HT-29 (cell line): ENCODE data around the gene G6PC3. TPM values are rescaled to one million over a fixed set of nuclear protein-coding genes. Genes with fewer than 3 reads are reported as not detected.
"Not testable (repeated sequence)": the region's sequence is repeated elsewhere in the genome, so short reads cannot be mapped to it uniquely, and the experiment has no call there.

ENCODE experiments used
- DNase-seq: peaks from one replicate; pipeline ENCODE4 v3.0.0-alpha.2; 2015; ENCODE audit warnings: low spot score
- total RNA-seq: library from RNA; depleted of rRNA; stranded (reverse); fragments of >200 nt; shearing (Covaris generic); gene quantifications from 2 replicates; pipeline ENCODE4 v1.2.3, GENCODE V29; 2014

Gene G6PC3
- total RNA-seq, 1 experiment from 2014 or later, result 74.2 TPM

DNA sequence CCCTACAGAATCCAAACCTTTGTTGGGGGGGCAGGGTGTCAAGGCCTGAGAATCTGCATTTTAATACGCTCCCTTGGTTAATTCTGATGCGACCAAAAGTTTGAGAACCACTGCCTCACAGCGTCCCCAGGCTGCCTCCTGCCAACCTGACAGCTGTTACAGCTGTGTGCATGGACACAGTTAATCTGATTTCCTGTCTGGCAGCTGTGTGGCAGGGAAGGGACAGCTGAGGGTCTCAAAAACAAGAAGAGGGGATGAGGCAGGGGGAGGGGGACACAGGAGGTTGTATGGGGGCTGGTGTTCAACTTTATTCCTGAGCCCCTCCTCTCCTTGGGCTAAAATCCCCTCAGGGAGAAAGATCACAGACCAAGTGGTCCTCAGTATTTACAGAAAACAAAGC is 35.4 kb downstream of the G6PC3 start:
- DNase-seq, result no peak

DNA sequence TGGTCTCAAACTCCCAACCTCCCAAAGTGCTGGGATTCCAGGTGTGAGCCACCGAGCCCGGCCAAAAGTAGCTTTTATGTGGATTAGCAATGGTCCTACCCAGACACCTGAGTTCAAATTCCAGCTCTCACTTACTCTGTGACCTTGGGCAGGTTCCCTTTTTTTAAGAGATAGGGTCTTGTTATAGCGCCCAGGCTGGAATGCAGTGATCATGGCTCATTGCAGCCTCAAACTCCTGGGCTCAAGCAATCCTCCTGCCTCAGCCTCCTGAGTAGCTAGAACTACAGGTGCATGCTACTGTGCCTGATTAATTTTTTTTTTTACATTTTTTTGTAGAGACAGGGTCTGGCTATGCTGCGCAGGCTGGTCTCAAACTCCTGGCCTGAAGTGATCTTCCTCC is 36.3 kb downstream of the G6PC3 start:
- DNase-seq, result no peak

DNA sequence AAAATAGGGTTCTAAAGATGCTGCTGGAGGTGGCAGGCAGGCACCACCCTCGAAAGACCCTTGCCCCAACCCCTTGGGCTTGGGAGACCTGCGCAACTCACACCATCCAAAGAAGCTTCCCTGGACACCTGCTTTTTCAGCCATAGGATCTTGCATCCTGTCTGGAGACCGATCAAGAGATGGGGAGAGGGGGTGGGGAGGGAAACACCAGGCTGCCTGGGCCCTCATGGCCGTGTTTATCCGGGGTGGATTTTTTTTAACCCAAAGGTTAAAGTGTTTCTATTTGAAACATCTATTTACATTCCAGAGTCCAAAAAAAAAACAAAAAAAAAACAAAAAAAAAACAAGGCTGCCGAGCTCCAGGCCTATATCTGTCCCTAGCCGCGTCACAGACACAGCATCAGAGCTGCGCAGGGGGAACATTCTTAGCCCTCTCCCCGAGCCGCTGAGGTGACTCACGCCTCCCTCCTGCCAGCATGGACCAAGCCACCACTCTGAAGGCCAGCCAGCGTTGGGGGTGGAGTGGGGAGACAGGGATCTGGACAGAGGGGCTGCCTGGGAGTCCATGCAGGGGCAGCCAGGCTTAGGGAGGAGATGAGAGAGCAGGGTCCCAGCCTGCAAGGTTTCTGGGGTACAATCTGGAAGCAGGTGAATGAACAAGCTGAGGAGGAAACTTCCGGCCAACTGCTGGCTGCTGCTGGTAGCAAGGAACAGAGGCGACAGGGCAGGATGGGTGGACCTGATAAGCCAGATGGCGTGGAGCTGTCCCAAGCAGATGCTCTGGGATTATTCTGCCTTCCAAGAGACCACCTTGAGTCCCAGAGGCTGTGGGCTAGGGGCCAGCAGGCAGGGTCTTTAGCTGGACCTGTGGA is 38.1 kb downstream of the G6PC3 start:
- no peak for DNase-seq

DNA sequence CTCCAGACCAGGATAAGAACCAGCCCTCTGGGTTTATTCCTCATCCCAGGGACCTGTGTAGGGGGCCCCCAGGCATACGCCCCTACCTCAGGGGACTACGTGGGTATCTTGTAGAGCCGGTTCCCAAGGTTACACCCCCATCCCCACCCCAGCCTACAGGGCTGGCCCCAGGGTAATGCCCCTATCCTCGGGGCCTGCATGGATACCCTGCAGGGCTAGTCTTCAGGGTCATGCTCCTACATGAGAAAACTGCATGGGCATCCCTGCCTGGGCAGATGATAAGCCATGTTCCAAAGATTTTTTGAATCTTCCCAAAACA is 38.7 kb downstream of the G6PC3 start:
- no peak for DNase-seq

DNA sequence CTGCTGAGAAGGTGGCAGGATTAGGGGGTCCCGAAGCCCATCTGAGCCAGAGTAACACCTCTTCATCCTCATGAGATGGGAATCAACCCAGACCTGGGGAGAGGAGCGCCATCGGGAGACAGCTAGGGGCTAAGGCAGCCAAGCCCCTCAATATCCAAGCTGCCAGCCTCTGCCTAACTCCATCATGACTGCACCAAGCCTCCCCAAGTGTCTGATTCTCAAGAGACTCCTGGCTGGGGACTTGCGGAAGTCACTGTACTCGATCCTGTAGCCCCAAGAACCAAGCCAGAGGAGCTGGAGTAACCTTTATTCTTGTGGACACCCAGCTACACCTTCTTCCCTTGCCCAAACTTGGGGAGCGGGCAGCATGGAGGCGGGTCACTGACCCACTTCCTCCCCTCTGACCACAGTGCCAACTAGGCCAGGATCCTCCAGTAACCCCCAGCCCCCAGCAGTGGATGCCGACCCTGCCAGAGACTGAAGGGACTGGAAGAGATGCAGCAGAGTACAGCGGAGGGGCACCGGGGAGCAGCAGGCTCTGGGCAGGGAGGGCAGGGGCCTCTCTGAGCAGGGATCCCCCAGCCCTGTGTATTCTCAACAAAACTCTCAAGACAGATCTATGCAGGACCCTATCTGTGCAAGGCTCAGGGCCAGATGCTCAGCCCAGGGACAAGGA is 39.6 kb downstream of the G6PC3 start:
- DNase-seq, result no peak

DNA sequence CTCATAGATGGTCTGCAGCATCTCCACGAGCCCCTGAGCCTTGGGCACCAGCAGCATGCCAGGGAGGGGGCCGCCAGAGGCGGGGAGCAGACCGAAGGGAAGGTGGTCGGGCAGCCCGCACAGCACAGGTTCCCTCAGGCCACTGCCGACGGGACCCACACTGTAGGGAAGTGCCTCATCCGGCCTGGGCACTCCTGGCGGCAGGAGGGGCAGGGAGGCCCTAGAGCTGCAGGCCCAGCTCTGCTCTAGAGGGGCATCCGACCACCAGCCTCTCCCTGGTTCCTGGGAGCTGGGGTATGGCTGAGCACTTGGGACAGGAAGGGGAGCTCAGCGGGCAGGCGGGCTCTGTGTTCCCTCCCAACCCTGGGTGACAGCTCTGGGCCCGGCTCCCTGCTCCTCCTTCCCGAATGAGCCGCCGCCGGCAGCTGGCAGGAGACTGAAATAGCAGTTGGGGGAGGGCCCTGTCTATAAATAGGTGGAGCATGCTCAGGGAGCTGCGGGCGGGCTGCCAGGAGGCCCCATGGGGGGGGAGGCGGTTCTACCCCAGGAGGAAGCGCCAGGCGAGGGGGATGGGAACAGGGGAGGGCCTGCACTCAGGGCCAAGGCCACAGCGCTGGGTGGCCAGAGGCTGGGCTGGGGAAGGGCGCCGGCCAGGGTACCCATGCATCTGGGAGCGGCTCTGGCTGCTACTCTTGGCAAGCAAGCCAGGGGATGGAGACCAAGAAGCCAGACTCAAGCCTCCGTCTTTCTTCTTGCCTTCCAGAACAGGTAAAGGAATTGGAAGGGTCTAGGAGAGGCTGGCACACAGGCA is 40.5 kb downstream of the G6PC3 start:
- peak; percentile 83 for DNase-seq

DNA sequence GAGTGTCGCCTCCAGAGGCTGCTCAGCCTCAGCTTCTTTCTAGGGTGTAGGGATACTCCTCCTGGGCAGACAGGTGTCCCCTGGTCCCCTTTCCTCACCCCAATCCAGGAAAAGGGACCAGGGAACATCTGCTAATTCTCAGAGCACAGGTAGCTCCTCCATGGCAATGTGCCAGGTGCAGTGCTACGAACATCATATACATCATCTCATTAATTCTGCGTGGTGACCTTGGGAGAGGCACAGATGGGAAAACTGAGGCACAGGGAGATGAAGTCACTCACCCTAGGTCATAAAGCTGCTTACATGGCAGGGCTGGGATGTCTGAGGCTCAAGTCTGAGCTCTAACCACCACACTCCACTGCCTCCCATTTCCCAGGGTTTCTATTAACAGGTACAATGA is 41.2 kb downstream of the G6PC3 start:
- no peak for DNase-seq

DNA sequence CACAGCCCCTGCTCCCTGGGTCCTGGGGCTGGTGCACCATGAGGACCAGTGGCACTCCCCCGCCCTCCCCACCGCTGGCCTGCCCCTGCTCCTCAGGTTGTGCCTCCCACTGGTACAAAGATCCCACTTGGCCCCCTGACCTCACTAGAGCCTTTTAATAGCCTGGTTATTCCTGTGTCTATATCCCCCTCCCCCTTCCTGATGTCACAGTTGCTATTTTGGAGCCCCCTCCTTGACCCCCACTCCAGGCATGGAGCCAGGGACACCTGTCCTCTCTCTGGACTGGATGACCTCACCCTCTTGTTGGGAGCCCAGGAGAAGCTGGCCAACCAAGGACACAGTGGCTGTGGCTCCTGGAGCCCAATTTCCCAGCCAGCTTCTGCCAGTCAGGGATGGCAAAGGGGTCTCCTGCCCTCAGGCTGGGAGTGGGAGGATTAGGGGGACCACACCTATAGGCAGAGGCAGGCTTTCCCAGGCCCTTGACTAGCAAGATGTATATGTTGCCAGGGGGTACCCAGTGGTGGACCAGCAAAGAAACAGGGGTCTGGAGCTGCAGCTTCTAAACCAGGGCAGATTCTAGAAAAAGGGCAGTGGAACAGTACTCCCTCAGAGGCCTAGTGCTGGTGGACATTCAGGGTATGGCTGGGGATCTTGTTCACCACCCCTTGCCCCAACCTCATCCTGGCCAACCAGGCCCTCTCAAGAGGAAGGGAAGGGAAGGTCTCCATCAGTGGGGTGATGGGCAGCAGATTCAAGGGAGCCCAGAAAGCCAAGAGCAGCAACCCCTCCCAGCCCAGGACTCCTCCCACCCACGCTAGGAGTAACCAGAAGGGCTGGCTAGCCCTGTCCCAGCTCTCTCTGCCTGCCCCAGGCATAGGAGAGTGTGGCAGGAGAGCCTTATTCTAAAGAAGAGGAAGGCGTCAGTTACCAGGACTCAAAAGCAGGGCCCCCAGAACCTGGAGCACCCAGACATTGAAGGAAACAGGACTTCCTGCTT is 42.0 kb downstream of the G6PC3 start:
- no peak for DNase-seq

DNA sequence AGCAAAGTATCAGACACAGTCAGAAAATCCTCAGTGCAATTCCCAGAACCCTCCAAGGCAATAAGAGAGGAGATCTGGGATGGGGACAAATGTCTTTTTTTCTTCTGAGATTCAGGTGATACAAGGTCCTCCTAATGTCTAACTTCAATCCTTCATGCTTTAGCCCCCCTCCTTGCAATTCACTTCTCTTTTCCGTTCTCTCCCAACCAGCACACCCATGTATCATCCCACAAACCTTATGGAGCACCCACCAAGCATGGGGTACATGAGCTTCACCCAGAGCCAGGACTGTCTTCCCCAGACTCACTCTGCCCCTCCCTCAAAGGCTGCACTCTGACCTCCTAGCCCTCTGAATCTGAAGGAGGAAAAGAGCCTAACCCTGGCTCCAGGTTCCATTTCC is 42.8 kb downstream of the G6PC3 start:
- DNase-seq, result no peak

DNA sequence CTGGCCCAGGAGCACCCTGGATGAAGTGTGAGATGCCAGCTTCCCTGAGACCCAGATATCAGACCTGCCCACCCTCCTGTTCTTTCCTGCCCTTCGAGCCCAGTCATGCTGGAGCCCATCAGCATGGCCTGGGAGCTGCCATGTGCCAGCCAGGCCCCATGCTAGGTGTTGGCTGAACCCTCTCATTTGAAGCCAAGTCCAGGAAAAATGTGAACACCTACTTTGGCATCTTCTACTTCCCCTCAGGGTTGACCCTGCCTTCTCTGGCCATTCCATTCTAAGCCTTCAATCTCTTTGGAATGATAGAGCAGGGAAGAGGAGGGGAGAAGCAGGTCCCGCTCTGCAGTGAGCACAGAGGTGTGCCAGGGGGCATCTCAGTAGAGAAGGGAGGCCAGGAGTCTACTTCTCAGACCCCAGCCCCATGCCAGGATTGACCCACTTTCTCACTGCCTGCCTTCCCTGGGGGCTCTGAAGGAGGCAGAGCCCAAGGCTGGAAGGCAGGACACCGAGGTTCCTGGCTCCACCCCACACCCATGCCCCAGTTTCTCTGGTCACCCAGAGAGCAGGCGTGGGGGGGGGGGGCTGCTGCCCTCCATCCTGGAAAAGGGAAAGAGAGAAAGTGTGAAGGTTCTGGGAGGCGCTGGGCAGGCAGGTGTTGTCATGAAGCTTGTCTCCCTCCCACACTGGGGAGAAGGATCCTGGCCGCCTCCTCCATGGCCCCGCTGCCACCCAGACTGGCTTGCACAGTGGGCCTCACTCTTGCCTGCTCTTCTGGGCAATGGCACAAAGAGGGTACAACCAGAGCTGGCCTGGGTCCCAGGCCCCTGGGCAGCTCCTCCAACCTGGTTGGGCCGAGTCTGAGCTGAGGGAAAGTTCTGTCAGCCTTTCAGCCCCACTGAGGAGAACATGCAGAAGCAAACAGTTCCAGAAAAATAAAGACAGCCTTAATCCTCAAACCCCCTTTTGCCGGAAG is 43.6 kb downstream of the G6PC3 start:
- DNase-seq, result no peak

DNA sequence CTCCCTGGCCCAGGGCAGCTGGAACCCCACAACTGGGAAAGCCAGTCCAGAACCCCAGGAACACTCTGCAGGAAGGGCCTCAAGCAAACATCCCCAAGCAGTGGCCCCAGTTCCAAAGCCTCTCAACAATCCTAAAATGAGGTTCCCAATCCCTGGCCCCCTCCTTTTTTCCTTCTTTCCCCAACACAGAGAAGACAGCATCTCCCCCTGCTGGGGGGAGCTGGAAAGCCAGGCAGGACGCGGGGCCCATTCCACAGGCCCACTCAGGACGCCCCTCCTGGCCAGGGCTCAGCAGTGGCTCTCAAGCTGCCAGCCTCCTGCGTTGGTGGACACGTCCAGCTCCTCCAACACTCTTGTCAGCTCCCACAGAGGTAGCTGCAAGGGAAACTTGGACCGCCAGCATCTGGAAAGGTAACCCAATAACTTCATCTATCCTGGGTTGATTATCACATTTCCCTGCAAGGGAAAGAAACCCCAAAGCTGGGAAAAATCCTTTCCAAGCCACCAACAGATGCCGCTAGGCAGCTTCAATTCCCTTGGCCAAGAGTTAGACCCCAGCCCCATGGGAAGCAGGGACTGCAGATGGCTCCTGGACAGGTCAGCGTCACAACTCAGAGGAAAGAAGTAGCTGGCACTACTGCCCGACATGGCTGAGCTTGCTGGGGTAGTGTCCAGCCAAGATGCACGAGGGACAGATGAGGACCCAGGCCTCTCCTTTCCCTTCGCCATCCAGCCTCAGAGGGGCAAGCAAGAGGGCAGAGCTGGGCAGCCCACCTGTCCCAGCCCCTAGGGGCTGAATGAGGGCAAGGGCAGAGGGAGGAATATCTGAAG is 45.3 kb downstream of the G6PC3 start:
- DNase-seq, result peak; percentile 51

DNA sequence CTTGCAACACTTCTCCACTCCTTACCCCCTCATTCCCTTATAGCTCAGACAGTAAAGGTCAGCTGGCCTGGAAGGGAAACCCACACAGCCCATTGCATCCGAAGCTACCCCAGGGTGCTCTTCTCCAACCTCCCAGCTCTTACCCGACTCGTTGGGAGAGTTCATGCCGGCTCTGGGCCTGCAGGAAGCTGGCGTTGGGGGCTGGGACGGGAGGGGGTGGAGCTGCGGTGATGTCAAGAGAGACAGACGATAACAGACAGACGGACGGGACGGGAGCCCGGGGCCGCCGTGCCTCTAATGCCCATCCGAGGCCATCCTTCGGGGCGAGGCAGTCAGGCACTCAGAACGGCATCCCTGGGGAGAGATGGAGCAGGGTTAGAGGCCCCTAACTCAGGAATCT is 46.8 kb downstream of the G6PC3 start:
- no peak for DNase-seq

DNA sequence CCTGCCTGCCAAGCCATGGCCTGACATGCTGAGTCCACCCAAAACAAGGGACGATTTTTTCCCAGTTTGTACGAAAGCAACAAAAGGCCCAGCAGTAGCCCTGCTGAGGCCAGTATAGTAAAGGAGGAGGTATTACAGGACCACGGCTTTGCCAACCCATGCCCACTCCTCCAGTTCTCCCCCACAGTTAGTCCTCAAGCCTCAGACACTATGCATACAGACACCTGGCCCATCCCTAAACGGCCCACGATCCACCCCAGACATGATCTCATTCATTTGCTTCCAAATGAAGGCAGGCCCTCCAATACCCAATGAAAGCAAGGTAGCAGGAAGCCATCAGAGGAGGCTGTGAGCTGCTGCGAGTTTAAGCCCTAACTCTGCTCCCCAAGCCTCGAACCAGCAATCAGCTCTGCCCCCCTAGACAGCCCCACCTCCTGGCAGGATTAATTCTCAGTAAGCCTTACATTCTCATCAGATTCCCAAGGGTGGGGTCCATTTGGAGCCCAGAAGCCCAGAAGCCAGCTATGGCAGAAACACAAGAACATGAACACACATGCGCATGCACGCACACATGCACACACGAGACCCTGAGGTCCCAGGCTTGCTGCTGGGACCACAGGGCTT is 48.0 kb downstream of the G6PC3 start:
- DNase-seq, result no peak

DNA sequence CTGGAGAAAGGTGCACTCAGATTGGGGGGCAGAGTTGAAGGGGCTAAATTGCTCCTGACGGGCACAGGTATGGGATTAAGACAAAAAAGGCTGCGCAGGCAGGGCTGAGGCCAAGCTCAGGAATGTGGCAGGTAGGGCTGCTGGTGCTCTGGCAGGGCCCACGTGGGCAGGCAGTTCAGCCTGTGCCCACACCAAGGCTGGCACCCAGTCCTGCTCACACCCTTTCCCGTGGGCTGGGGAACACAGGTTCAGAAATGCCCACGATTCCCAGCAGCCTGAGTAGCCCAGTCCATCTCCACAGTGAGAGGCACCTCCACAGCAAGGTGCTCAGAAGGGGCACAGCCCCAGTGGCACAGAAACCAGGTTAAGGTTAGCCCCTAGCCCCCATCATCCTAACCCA is 48.5 kb downstream of the G6PC3 start:
- no peak for DNase-seq

DNA sequence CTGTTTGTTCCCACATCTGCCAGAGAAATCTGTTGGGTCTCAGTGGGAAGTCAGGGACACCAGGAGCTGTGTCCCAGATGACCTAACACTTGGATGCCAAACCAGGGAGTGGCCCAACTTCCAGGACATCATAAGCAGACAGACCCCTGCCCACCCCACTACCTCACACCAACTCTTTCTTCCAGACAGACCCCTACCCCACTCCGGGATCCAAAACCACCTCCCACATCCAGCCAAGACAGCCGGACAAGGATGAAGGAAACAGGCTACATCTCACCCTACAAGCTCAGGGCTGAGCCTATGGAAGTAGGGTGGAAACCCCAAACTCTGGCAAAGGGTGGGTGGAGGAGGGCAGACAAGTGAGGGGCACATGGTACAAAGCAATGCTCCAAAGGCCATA is 49.3 kb downstream of the G6PC3 start:
- DNase-seq, result no peak

DNA sequence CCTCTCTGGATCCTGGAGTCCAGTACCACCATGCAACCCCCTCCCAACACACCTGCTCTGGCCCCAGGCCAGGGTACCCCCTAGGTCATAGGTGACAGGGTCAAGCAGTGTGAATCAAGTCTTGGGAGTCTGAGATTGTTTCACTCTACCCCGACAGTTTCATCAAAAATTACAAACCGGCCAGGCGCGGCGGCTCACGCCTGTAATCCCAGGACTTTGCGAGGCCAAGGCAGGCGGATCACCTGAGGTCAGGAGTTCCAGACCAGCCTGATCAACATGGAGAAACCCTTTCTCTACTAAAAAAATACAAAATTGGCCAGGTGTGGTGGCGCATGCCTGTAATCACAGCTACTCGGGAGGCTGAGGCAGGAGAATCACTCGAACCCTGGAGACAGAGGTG is 49.7 kb downstream of the G6PC3 start:
- DNase-seq, result not testable (repeated sequence)

DNA sequence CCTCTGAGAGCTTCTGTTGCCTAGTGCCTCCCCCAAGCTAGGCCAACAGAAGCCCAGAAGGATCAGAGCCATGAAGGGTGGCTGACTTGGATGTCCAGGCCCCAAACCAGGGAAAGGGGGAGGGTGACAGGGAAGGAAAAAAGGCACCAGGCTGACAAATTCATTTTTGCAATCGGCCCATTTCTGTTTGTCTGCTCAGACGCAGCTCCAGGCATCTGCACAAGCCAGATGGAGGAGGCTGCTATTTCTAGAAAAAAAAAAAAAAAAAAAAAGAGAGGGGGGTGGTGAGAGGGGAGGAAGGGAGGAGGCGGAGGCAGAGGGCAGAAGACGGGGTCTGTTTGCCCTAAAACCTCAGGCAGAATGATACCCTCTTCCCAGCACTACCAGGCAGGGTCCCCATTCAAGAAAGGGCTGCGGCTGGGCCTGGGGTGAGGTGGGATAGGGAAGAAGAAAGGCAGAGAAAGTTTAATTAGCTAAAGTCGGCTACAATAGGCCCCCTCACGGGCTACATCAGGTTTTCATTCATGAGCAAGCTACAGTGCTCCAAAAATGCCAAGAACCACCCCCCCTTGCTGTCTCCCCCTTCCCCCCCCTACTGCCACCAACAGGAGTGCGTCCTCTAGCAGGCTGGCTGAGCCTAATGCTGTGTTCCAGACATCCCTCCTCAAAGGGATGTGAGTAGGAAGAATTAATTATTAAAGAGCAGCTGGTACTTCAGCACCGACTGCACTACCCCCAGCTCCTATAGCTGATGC is 50.5 kb downstream of the G6PC3 start:
- no peak for DNase-seq
